ENCODE data around the gene DGCR6.
"Not testable (repeated sequence)": the region's sequence is repeated elsewhere in the genome, so short reads cannot be mapped to it uniquely, and the experiment has no call there.

The DGCR6 gene

GRCh38 chr22:18961201-18961600, 55.1 kb downstream of the DGCR6 start:
- DNase-seq: not testable (repeated sequence)

All from CD4-positive, alpha-beta T cell treated with Interferon alpha-2 for 1 hour (primary cell).